Measurements from ENCODE around the gene SRA1.

DNA sequence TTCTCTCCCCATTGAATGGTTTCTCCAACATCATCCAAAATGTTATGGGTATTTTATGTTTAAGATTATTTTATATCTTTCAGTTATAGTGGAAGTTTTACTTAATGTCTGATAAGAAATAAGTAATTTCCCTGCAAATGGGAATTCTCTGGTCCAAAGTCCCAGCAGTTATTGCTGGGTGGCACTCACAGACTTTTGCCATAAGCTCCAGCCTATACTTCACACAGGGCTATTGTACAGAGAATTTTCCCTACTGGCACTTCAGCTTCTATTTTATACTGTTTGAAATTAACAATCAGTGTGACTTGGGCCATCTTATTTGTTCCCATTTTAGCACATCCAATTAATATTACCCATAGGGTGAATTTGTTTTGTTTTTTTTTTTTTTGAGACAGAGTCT is 42.8 kb upstream of the SRA1 start:
- TF ChIP-seq EP300 (IDR thresholded peaks at IDR 0.05) (no peak), POLR2A (IDR thresholded peaks at IDR 0.05) (no peak), POLR2AphosphoS5 (IDR thresholded peaks at IDR 0.05) (no peak)
- TF ChIP-seq, protein P1, sequence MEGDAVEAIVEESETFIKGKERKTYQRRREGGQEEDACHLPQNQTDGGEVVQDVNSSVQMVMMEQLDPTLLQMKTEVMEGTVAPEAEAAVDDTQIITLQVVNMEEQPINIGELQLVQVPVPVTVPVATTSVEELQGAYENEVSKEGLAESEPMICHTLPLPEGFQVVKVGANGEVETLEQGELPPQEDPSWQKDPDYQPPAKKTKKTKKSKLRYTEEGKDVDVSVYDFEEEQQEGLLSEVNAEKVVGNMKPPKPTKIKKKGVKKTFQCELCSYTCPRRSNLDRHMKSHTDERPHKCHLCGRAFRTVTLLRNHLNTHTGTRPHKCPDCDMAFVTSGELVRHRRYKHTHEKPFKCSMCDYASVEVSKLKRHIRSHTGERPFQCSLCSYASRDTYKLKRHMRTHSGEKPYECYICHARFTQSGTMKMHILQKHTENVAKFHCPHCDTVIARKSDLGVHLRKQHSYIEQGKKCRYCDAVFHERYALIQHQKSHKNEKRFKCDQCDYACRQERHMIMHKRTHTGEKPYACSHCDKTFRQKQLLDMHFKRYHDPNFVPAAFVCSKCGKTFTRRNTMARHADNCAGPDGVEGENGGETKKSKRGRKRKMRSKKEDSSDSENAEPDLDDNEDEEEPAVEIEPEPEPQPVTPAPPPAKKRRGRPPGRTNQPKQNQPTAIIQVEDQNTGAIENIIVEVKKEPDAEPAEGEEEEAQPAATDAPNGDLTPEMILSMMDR (IDR thresholded peaks at IDR 0.05): no peak
